A549 (cell line): ENCODE measurements around the gene FAM131A. TPM values are rescaled to one million over a fixed set of nuclear protein-coding genes. Genes with fewer than 3 reads are reported as not detected.

ENCODE experiments used
- ATAC-seq, 2 experiments: fragments of 200-7000 bp in 1 of 2; fragments of >200 bp in 1 of 2; cut with Nextera tagmentation in 1 of 2; cut with Tn5 transposase in 1 of 2; 3 replicates each; pipeline versions ENCODE4 v1.8.0 to v1.9.1; 2018 to 2020; ENCODE audit warnings: mild to moderate bottlenecking in 1 of 2, moderate library complexity in 1 of 2
- CTCF ChIA-PET: fragments of 300-600 bp; sonication (Branson Sonifier 250); formaldehyde crosslinking; extraction: SDS; loops from one replicate; lab custom pipeline; 2021; ENCODE audit warnings: antibody characterized with exemption, inconsistent platforms; lab: Yijun Ruan, JAX
- POLR2A ChIA-PET: fragments of 350-600 bp; formaldehyde crosslinking; extraction: SDS; loops from one replicate; lab custom pipeline; 2021; ENCODE audit warnings: antibody characterized with exemption, inconsistent platforms; lab: Yijun Ruan, JAX
- DNase-seq, 2 experiments: peaks; one replicate each; pipeline versions ENCODE4 v3.0.0 to v3.0.0-alpha.2; 2011 to 2016; ENCODE audit warnings: low read depth in 1 of 2, low spot score in 1 of 2
- FAIRE-seq: peaks from 2 replicates; lab custom pipeline; 2011; peaks lifted over from hg19 to GRCh38; lab: Jason Lieb, UNC
- H3K27ac ChIP-seq, 2 experiments: fragments of >200 bp; sonication (Bioruptor Twin); formaldehyde crosslinking; 3 replicates each; pipeline ENCODE4 v1.5.1; 2016 to 2017
- H3K4me1 ChIP-seq: fragments of >200 bp; sonication (Bioruptor Twin); formaldehyde crosslinking; 3 replicates; pipeline ENCODE4 v1.6.1; 2016
- H3K4me2 ChIP-seq: fragments of >200 bp; sonication (Bioruptor Twin); formaldehyde crosslinking; 3 replicates; pipeline ENCODE4 v1.6.1; 2016
- H3K4me3 ChIP-seq: fragments of >200 bp; sonication (Bioruptor Twin); formaldehyde crosslinking; 3 replicates; pipeline ENCODE4 v1.5.1; 2016
- H3K9me3 ChIP-seq: fragments of >200 bp; sonication (Bioruptor Twin); formaldehyde crosslinking; 3 replicates; pipeline ENCODE4 v1.6.1; 2016
- ATOH8 ChIP-seq: fragments of 250-450 bp; sonication (Bioruptor Pico); IDR thresholded peaks from 2 replicates; pipeline ENCODE4 v1.5.0; 2020; ENCODE audit warnings: low read depth, mild to moderate bottlenecking, moderate library complexity
- BCL3 ChIP-seq: fragments of >200 bp; sonication (Bioruptor Twin); formaldehyde crosslinking; IDR thresholded peaks from 3 replicates; pipeline ENCODE4 v1.6.1; 2016
- CEBPB ChIP-seq, 2 experiments: fragments of >200 bp in 1 of 2; sonication (Bioruptor Twin) in 1 of 2; formaldehyde crosslinking in 1 of 2; IDR thresholded peaks; 2 replicates each; pipeline ENCODE4 v1.6.1; 2012 to 2016
- CHD4 ChIP-seq: fragments of 200-600 bp; sonication (generic); IDR thresholded peaks from 2 replicates; pipeline ENCODE4 v1.6.1; 2016; ENCODE audit warnings: antibody characterized with exemption, mild to moderate bottlenecking, borderline replicate concordance
- CTCF ChIP-seq: fragments of >200 bp; sonication (Bioruptor Twin); formaldehyde crosslinking; IDR thresholded peaks from 3 replicates; pipeline ENCODE4 v1.5.1; 2016
- EHF ChIP-seq: fragments of 250-450 bp; sonication (Bioruptor Pico); IDR thresholded peaks from 2 replicates; pipeline ENCODE4 v1.5.0; 2020; ENCODE audit warnings: mild to moderate bottlenecking
- ESRRA ChIP-seq: fragments of 150-350 bp; IDR thresholded peaks from 2 replicates; pipeline ENCODE4 v1.6.1; 2014; ENCODE audit warnings: mild to moderate bottlenecking, low read length, borderline replicate concordance
- FOXS1 ChIP-seq: fragments of 250-450 bp; sonication (Bioruptor Pico); IDR thresholded peaks from 2 replicates; pipeline ENCODE4 v1.5.0; 2020; ENCODE audit warnings: mild to moderate bottlenecking, moderate library complexity
- HMGXB4 ChIP-seq: fragments of 250-450 bp; sonication (Bioruptor Pico); IDR thresholded peaks from 2 replicates; pipeline ENCODE4 v1.5.0; 2021; ENCODE audit warnings: mild to moderate bottlenecking, moderate library complexity, borderline replicate concordance
- HOXB13 ChIP-seq: fragments of 250-450 bp; sonication (Bioruptor Pico); IDR thresholded peaks from 2 replicates; pipeline ENCODE4 v1.5.0; 2020; ENCODE audit warnings: low read depth, mild to moderate bottlenecking, moderate library complexity
- JUNB ChIP-seq: fragments of >200 bp; sonication (Bioruptor Twin); formaldehyde crosslinking; IDR thresholded peaks from 2 replicates; pipeline ENCODE4 v1.6.1; 2016
- KDM5A ChIP-seq: fragments of 200-600 bp; sonication (generic); IDR thresholded peaks from 2 replicates; pipeline ENCODE4 v1.6.1; 2016; ENCODE audit warnings: antibody characterized with exemption, mild to moderate bottlenecking
- PBX3 ChIP-seq: IDR thresholded peaks from 2 replicates; pipeline ENCODE4 v1.6.1; 2012
- POLR2A ChIP-seq: IDR thresholded peaks from 2 replicates; pipeline ENCODE4 v1.6.1; 2012; ENCODE audit warnings: mild to moderate bottlenecking, low read length
- REST ChIP-seq: fragments of 200-600 bp; sonication (generic); IDR thresholded peaks from 2 replicates; pipeline ENCODE4 v1.6.1; 2016; ENCODE audit warnings: antibody characterized with exemption, mild to moderate bottlenecking, moderate library complexity
- RFX5 ChIP-seq: fragments of 450-650 bp; IDR thresholded peaks from 2 replicates; pipeline ENCODE4 v1.7.1; 2014; ENCODE audit warnings: antibody characterized with exemption, mild to moderate bottlenecking, moderate library complexity
- SREBF2 ChIP-seq: fragments of 450-650 bp; IDR thresholded peaks from 2 replicates; pipeline ENCODE4 v1.6.1; 2014; ENCODE audit warnings: mild to moderate bottlenecking, moderate library complexity
- TP53 ChIP-seq: fragments of 250-450 bp; sonication (Bioruptor Pico); IDR thresholded peaks from 2 replicates; pipeline ENCODE4 v1.5.0; 2021; ENCODE audit warnings: mild to moderate bottlenecking, moderate library complexity
- WGBS: methylation state at CpG from one replicate; pipeline ENCODE4 v1.1.6; 2017; ENCODE audit errors: missing lambda C conversion rate; 5-methylcytosine and 5-hydroxymethylcytosine counted together
- polyA plus RNA-seq, 4 experiments: library from polyadenylated mRNA; depleted of rRNA in 3 of 4; stranded (reverse); fragments of >200 nt; fragmentation: RNase III in 1 of 4; extraction: RNeasy Plus Mini Kit Qiagen cat#74134 plus additional on column Dnase treatment in 1 of 4; gene quantifications; 2 replicates in 3 of 4; 3 replicates in 1 of 4; pipeline ENCODE4 v1.2.3, GENCODE V29; 2011 to 2017

FAM131A gene
- polyA plus RNA-seq, 2 of the 4 experiments (the other 2 are of a cell fraction): 5.2 to 6.1 TPM

- DNase-seq (no peak), FAIRE-seq (no peak), ATAC-seq (no peak)
- TF ChIP-seq TP53 (CRISPR knock-in tag) (no peak), POLR2A (no peak), SREBF2 (no peak), FOXS1 (CRISPR knock-in tag) (no peak), REST (no peak), JUNB (no peak), RFX5 (no peak), BCL3 (no peak), ESRRA (no peak), CEBPB (IDR thresholded peaks at IDR 0.05) (no peak), EHF (CRISPR knock-in tag) (no peak), CTCF (no peak), CHD4 (no peak), KDM5A (no peak), ATOH8 (CRISPR knock-in tag) (no peak), PBX3 (no peak), HOXB13 (CRISPR knock-in tag) (no peak), HMGXB4 (no peak)
- no peaks in the 10 kb centered on the region for H3K4me1 ChIP-seq
- 84% methylated on average over 8 of the region's 15 CpGs for WGBS
- no peak overlapping the region for H3K27ac ChIP-seq
- no peak overlapping the region for H3K4me3 ChIP-seq
- ChIA-PET POLR2A (no interaction called here), CTCF (interaction anchor here (0.6 to 3.3 kb wide), 4 partner anchors 11 to 1591 kb away, joined by 3 to 16 read pairs (median 10); no protein-coding TSS in a partner anchor)
- no peaks in the 10 kb centered on the region for H3K9me3 ChIP-seq
- H3K4me2 ChIP-seq: no peak overlapping the region
These were observed 45.8 kb downstream of the FAM131A start for GRCh38 chr3:184383033-184383740.
